K562 (cell line): ENCODE measurements around the gene ZSCAN22. TPM values are rescaled to one million over a fixed set of nuclear protein-coding genes. Genes with fewer than 3 reads are reported as not detected.

Experiments used
- CHD7 ChIP-seq: fragments of 200-600 bp; sonication (generic); IDR thresholded peaks from one replicate; pipeline ENCODE4 v1.6.1; 2012; ENCODE audit warnings: mild to moderate bottlenecking, low read depth, low read length, inconsistent platforms
- MTA2 ChIP-seq: fragments of 450-650 bp; IDR thresholded peaks from 2 replicates; pipeline ENCODE4 v1.6.1; 2016; ENCODE audit warnings: low read depth
- polyA plus RNA-seq, 8 experiments: library from polyadenylated mRNA; depleted of rRNA in 4 of 8; stranded (reverse) in 5 of 8; unstranded in 3 of 8; fragments of >200 nt; fragmentation: Nextera tagmentation in 2 of 8; fragmentation: Illumina TruSeq in 1 of 8; extraction: Ambion mirVana in 2 of 8; extraction: Trizol in 1 of 8; gene quantifications; 2 replicates each; pipeline versions ENCODE4 v1.2.1 to v1.2.3, GENCODE V29; 2011 to 2014; ENCODE audit warnings: inconsistent platforms in 1 of 8, missing spikeins in 1 of 8
- total RNA-seq, 7 experiments: library from RNA; depleted of rRNA in 6 of 7; stranded (reverse); fragments of >200 nt in 6 of 7; fragmentation: Illumina TruSeq in 2 of 7; extraction: Trizol in 2 of 7; gene quantifications; 2 replicates each; pipeline versions ENCODE4 v1.2.1 to v1.2.3, GENCODE V29; 2011 to 2021; ENCODE audit warnings: low replicate concordance in 1 of 7

Gene ZSCAN22
- total and polyA plus RNA-seq, 9 of the 15 experiments (the other 6 are each of a cell fraction or from before 2014, with no cell fraction given), result 0.98 to 5.3 (median 3.0) TPM

- TF ChIP-seq CHD7, result no peak
- no peak for TF ChIP-seq MTA2
Observed at GRCh38 chr19:58351558-58351878, 24.7 kb downstream of the ZSCAN22 start (continued).
